GM12892 (cell line): Measurements from ENCODE around the gene YWHAH.

Experiments used
- POLR2A ChIP-seq: IDR thresholded peaks from 2 replicates; pipeline ENCODE4 v1.6.1; 2011; ENCODE audit warnings: low read depth, low read length, control low read depth
- POLR2AphosphoS5 ChIP-seq: IDR thresholded peaks from 2 replicates; pipeline ENCODE4 v1.6.1; 2011; ENCODE audit warnings: low read depth, low read length, control low read depth
- TAF1 ChIP-seq: IDR thresholded peaks from 2 replicates; pipeline ENCODE4 v1.6.1; 2011; ENCODE audit warnings: low read depth, mild to moderate bottlenecking, control low read depth, low read length, borderline replicate concordance

- no peak for TF ChIP-seq POLR2A
- no peak for TF ChIP-seq POLR2AphosphoS5
- no peak for TF ChIP-seq TAF1
These were observed 6.0 kb upstream of the YWHAH start for GRCh38 chr22:31938296-31938695.
